Mammary microvascular endothelial cell (primary cell): ENCODE measurements around the gene NCF4. TPM values are rescaled to one million over a fixed set of nuclear protein-coding genes. Genes with fewer than 3 reads are reported as not detected.

Source experiments
- total RNA-seq: library from RNA; depleted of rRNA; stranded (reverse); fragments of >200 nt; gene quantifications from 2 replicates; pipeline ENCODE4 v1.2.3, GENCODE V29; 2015

The NCF4 gene
- total RNA-seq = not detected in 2 replicates

DNA sequence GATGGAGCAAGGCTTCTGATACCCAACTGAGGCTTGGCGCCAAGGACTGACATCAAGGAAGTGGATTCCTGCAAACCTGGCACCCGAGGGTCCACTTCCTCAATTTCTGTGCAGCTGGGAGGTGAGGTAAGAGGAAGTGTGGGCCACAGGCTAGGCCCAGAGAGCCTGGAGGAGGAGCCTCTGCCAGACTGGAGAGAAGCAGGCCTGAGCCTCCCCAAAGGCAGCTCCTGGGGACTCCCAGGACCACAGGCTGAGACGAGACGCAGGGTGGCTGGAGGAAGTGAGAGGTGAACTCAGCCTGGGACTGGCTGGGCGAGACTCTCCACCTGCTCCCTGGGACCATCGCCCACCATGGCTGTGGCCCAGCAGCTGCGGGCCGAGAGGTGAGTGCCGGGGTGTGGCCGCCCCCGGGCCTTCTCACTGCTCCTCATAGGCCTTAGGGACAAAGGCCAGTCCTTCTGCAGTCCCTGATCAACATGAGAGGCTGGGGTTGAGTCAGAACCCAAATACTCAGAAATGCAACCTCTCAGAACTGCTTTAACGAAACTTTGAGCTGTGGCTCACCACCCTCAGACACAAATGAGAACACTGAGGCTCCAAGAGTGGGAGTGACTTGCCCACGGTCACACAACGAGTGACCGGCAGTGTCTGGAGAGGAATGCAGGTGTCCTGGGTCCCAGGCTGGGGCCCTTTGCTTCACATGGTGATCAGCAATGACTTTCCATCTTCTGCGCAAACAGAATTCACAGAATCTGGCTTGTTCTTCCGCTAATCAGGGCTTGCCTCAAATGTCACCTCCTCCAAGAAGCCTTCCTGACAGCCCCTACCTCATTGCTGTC lies at the start of gene NCF4:
TSS of gene NCF4 (plus strand) at position 186 of the 839 bp plus-strand sequence. CDS start at position 352, 166 bp downstream.

DNA sequence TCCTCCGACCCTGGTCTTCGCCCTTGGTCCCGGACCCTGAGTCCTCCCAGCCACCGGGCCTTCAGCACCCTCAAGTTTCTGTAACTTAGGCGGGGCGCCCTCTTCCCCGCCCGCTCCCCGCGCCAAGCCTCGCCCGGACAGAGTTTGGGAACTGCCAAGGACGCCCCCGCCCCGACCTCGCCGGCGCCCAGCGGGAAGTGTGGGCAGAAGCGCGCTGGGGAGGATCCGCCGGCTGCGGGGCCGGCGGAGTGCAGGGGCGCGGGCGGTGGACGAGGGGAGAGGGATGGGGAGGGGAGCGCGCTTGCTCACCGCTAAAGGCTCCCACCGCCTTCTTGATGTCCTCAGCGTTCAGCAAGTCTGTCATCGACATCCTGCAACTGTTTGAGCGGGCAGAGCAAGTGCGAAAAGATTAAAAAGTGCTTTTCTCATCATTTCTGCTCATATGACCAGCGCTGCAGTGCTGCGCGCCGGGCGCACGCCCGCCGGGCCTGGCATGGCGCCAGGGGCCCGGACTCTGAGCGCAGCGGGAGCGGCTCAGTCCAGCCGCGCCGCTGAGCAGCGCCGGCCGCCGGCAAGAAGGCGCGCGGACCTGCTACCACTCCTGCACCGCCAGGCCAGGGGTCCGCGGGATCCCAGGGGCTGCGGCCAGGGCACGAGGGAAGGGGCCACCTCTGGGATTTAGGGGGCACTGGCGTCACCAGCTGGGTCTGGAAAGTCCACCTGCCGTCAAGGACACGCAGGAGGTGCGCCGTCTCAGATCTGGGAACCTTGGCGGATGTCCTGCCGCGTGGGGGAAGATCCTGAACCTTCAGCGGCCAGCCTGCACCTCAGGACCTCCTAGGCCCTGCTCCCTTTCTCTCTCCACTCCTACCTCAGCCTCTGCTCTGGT lies 43.9 kb upstream of the NCF4 start, which contains the start of gene PVALB:
TSS of gene PVALB (minus strand) at position 400 of the 889 bp plus-strand sequence. CDS start at position 370, 30 bp downstream.

DNA sequence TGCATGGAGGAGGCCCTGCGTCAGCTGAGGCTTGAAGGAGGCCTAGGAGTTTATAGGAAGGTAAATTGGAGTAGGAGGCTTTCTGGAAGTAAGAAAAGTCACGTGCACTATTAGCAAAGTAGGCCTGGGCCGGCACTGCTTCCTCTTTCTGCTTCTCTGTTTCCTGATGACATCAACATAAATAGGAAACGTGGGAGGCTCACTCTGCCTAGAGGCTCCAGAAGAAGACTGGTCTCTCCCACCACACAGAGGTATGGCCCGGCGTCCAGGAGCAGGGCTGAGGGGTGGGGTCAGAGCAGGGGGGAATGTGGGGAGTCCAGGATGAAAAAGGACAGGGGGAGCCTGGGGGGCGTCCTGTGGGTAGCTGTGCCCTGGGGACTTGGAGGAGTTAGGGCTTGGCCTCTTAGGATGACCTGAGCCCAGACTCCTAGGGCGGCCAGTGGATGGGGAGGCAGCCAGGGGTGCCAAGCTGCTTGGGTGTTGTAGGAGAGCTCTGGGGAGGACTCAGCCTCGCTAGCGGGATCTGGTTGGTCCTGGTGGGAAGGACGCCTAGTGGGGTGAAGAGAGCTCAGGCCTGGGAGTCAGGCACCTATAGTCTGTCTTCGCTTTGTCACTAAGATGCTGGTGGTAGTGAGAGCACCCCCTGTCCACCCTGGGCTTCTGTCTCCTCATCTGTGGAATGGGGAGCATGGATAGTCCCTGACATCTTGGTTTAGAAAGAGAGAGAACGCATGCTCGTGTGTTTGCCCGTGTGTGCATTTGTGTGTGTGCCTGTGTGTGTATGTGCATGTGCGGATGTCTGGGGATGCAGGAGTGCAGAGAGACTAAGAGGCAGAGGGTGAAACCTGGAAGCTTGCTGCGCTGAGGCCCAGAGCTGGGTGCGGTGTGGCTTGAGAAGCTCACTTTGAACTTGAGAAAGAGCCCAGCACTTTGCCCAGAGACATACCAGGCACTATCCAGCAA lies 52.9 kb downstream of the NCF4 start, which contains the start of gene CSF2RB:
TSS of gene CSF2RB (plus strand) at position 202 of the 963 bp plus-strand sequence. CDS start 8,580 bp downstream, outside the sequence.

Other genes with a start within 250 kb of the NCF4 start
- not detected in 2 replicates for gene CACNG2, start 157.3 kb upstream of the NCF4 start, total RNA-seq
- gene IFT27, start 84.9 kb upstream of the NCF4 start, total RNA-seq = 13.9 and 15.8 TPM in 2 replicates
- gene PVALB, start 44.0 kb upstream of the NCF4 start, total RNA-seq = not detected in 2 replicates
- 9.5 and 10.5 TPM in 2 replicates for gene CSF2RB, start 52.6 kb downstream of the NCF4 start, total RNA-seq
- gene TST, start 158.4 kb downstream of the NCF4 start, total RNA-seq = 36.4 and 40.8 TPM in 2 replicates
- 123 and 124 TPM in 2 replicates for gene MPST, start 158.7 kb downstream of the NCF4 start, total RNA-seq
- gene KCTD17, start 190.7 kb downstream of the NCF4 start, total RNA-seq = 34.4 and 38.0 TPM in 2 replicates
- not detected in 2 replicates for gene TMPRSS6, start 248.7 kb downstream of the NCF4 start, total RNA-seq